Epithelial cell of alveolus of lung (primary cell): Measurements from ENCODE around the gene IARS2. TPM values are rescaled to one million over a fixed set of nuclear protein-coding genes. Genes with fewer than 3 reads are reported as not detected.

Experiments used
- total RNA-seq: library from RNA; depleted of rRNA; stranded (reverse); fragments of >200 nt; gene quantifications from 2 replicates; pipeline ENCODE4 v1.2.1, GENCODE V29; 2015

Gene IARS2
- 48.8 and 50.7 TPM in 2 replicates for total RNA-seq

GRCh38 chr1:220094016-220094911 lies at the start of gene IARS2:
Gene IARS2, plus strand, starts transcription at chr1:220094132. Its CDS starts 85 bp downstream, at chr1:220094217.

GRCh38 chr1:220046052-220046930 lies 47.6 kb upstream of the IARS2 start, which contains the start of gene EPRS1:
Gene EPRS1, minus strand, starts transcription at chr1:220046505. Its CDS starts 117 bp downstream, at chr1:220046388.

GRCh38 chr1:220089650-220090556 lies 4.0 kb upstream of the IARS2 start, which contains the start of gene BPNT1:
Gene BPNT1, minus strand, starts transcription at chr1:220089788. Its CDS starts 9,942 bp downstream, at chr1:220079846.

Other genes starting within 250 kb of the IARS2 start
- 0.08 TPM in 1 of 2 replicates, not detected in the other for gene SLC30A10, start 165.6 kb upstream of the IARS2 start, total RNA-seq
- gene EPRS1, start 47.6 kb upstream of the IARS2 start, total RNA-seq: 59.1 and 99.9 TPM in 2 replicates
- gene BPNT1, start 4.3 kb upstream of the IARS2 start, total RNA-seq: 19.1 and 25.9 TPM in 2 replicates
- gene RAB3GAP2, start 178.3 kb downstream of the IARS2 start, total RNA-seq: 18.5 and 22.2 TPM in 2 replicates